PC-9 (cell line): Measurements from ENCODE around the gene RAPGEF6. TPM values are rescaled to one million over a fixed set of nuclear protein-coding genes. Genes with fewer than 3 reads are reported as not detected.

Experiments
- BruUV-seq: library from RNA; stranded (reverse); fragments of 400-500 nt; replicated peaks from 2 replicates; lab custom pipeline; 2021; lab: Mats Ljungman, UMichigan
- CTCF ChIA-PET: fragments of 300-600 bp; sonication (Branson Sonifier 250); formaldehyde crosslinking; loops from one replicate; lab custom pipeline; 2022; ENCODE audit warnings: antibody characterized with exemption; lab: Charles Lee
- POLR2A ChIA-PET: fragments of 300-600 bp; sonication (Branson Sonifier 250); formaldehyde crosslinking; loops from one replicate; lab custom pipeline; 2022; ENCODE audit warnings: antibody characterized with exemption; ENCODE audit not compliant: unreplicated experiment; lab: Charles Lee
- DNase-seq, 2 experiments: peaks; one replicate each; pipeline versions ENCODE4 v3.0.0 to v3.0.0-alpha.2; 2015 to 2022; ENCODE audit warnings: mixed read lengths in 1 of 2
- H2AFZ ChIP-seq: fragments of 200-600 bp; sonication (generic); 2 replicates; pipeline ENCODE4 v1.8.1; 2017; ENCODE audit warnings: antibody characterized with exemption
- H3F3A ChIP-seq: fragments of 200-600 bp; sonication (generic); 2 replicates; pipeline ENCODE4 v1.8.1; 2017; ENCODE audit warnings: antibody characterized with exemption, mild to moderate bottlenecking, low read depth; ENCODE audit not compliant: insufficient read depth
- H3K27ac ChIP-seq: fragments of 200-600 bp; sonication (generic); 2 replicates; pipeline ENCODE4 v1.6.1; 2016; ENCODE audit warnings: mixed run types
- H3K27me3 ChIP-seq: fragments of 200-600 bp; sonication (generic); 2 replicates; pipeline ENCODE4 v1.6.1; 2016; ENCODE audit warnings: low read depth, mixed run types; ENCODE audit not compliant: insufficient read depth
- H3K36me3 ChIP-seq: fragments of 200-600 bp; sonication (generic); 2 replicates; pipeline ENCODE4 v1.6.1; 2016; ENCODE audit warnings: low read depth, mixed run types
- H3K4me1 ChIP-seq: fragments of 200-600 bp; sonication (generic); replicated peaks from 2 replicates; pipeline ENCODE4 v1.6.1; 2016; ENCODE audit warnings: mixed run types; ENCODE audit not compliant: insufficient read depth
- H3K4me2 ChIP-seq: fragments of 200-600 bp; sonication (generic); 2 replicates; pipeline ENCODE4 v1.6.1; 2017; ENCODE audit warnings: mixed run types
- H3K4me3 ChIP-seq: fragments of 200-600 bp; sonication (generic); 2 replicates; pipeline ENCODE4 v1.6.1; 2016; ENCODE audit warnings: mixed run types
- H3K79me2 ChIP-seq: fragments of 200-600 bp; sonication (generic); 2 replicates; pipeline ENCODE4 v1.6.1; 2017; ENCODE audit warnings: low read depth, mixed run types
- H3K9me2 ChIP-seq: fragments of 200-600 bp; sonication (generic); 2 replicates; pipeline ENCODE4 v1.8.1; 2017; ENCODE audit warnings: mild to moderate bottlenecking; ENCODE audit not compliant: insufficient read depth
- H3K9me3 ChIP-seq: fragments of 200-600 bp; sonication (generic); 2 replicates; pipeline ENCODE4 v1.8.1; 2016; ENCODE audit warnings: low read depth; ENCODE audit not compliant: insufficient read depth
- H4K20me1 ChIP-seq: fragments of 200-600 bp; sonication (generic); 2 replicates; pipeline ENCODE4 v1.8.1; 2017; ENCODE audit not compliant: insufficient read depth
- CTCF ChIP-seq: fragments of 200-600 bp; sonication (generic); conservative IDR thresholded peaks from 2 replicates; pipeline ENCODE4 v1.6.1; 2017; ENCODE audit warnings: mixed run types, antibody characterized with exemption, mild to moderate bottlenecking, moderate library complexity
- EZH2 ChIP-seq: fragments of 200-600 bp; sonication (generic); IDR thresholded peaks from 2 replicates; pipeline ENCODE4 v1.8.0; 2017; ENCODE audit warnings: antibody characterized with exemption, low read depth
- intact Hi-C: fragments of 100-400 bp; cut with micrococcal nuclease; formaldehyde crosslinking; loops from one replicate; pipeline ENCODE4 v1.10.0; 2022; ENCODE audit not compliant: unreplicated experiment
- total RNA-seq: library from RNA; stranded (reverse); gene quantifications from 2 replicates; pipeline ENCODE4 v1.2.3, GENCODE V29; 2021

RAPGEF6 gene
- total RNA-seq, 1 experiment from 2014 or later = 17.1 TPM

- H3K27ac ChIP-seq = no peak overlapping the region
- ChIA-PET CTCF (no interaction called here), POLR2A (no interaction called here)
- H3K4me3 ChIP-seq = no peak overlapping the region
- DNase-seq = no peak
- intact Hi-C loops = no loop called here
- no peaks in the 10 kb centered on the region for H3K9me2 ChIP-seq
- H3K36me3 ChIP-seq = 0 out of 2 replicates have a peak, but pooled peaks cover 20% of the 10 kb centered on the region
- H3K4me2 ChIP-seq = no peak overlapping the region
- no peaks in the 10 kb centered on the region for H3K4me1 ChIP-seq
- H3K9me3 ChIP-seq = no peaks in the 10 kb centered on the region
- H3K79me2 ChIP-seq = no peaks in the 10 kb centered on the region
- TF ChIP-seq CTCF = no peak
- TF ChIP-seq EZH2 = no peak
- no peaks in the 10 kb centered on the region for H4K20me1 ChIP-seq
- no peaks in the 10 kb centered on the region for H3K27me3 ChIP-seq
- no peaks in the 10 kb centered on the region for H3F3A ChIP-seq
- no TSS peak for BruUV-seq
- H2AFZ ChIP-seq = no peak overlapping the region
These were observed 203.2 kb downstream of the RAPGEF6 start for GRCh38 chr5:131431794-131432193.

GRCh38 chr5:131430794-131431193, 204.2 kb downstream of the RAPGEF6 start:
- no peaks in the 10 kb centered on the region for H3K9me2 ChIP-seq
- no peak overlapping the region for H3K4me2 ChIP-seq
- ChIA-PET POLR2A (no interaction called here), CTCF (no interaction called here)
- no peaks in the 10 kb centered on the region for H3K27me3 ChIP-seq
- H3K4me3 ChIP-seq = no peak overlapping the region
- no peak overlapping the region for H2AFZ ChIP-seq
- H4K20me1 ChIP-seq = no peaks in the 10 kb centered on the region
- no peak overlapping the region for H3K27ac ChIP-seq
- no TSS peak for BruUV-seq
- no peaks in the 10 kb centered on the region for H3K4me1 ChIP-seq
- 0 out of 2 replicates have a peak, but pooled peaks cover 20% of the 10 kb centered on the region for H3K36me3 ChIP-seq
- DNase-seq = no peak
- no peaks in the 10 kb centered on the region for H3F3A ChIP-seq
- no peak for TF ChIP-seq EZH2
- TF ChIP-seq CTCF = no peak
- H3K79me2 ChIP-seq = no peaks in the 10 kb centered on the region
- intact Hi-C loops = no loop called here
- no peaks in the 10 kb centered on the region for H3K9me3 ChIP-seq

GRCh38 chr5:131426011-131426410, 209.0 kb downstream of the RAPGEF6 start:
- BruUV-seq = no TSS peak
- no peaks in the 10 kb centered on the region for H3F3A ChIP-seq
- intact Hi-C loops = no loop called here
- H3K4me2 ChIP-seq = no peak overlapping the region
- H3K4me1 ChIP-seq = no peaks in the 10 kb centered on the region
- no peaks in the 10 kb centered on the region for H3K79me2 ChIP-seq
- H3K9me2 ChIP-seq = no peaks in the 10 kb centered on the region
- no peak overlapping the region for H3K4me3 ChIP-seq
- H3K27ac ChIP-seq = no peak overlapping the region
- H4K20me1 ChIP-seq = no peaks in the 10 kb centered on the region
- DNase-seq = no peak
- H3K36me3 ChIP-seq = 0 out of 2 replicates have a peak, but pooled peaks cover 11% of the 10 kb centered on the region
- ChIA-PET POLR2A (no interaction called here), CTCF (no interaction called here)
- no peaks in the 10 kb centered on the region for H3K9me3 ChIP-seq
- H2AFZ ChIP-seq = no peak overlapping the region
- H3K27me3 ChIP-seq = no peaks in the 10 kb centered on the region
- TF ChIP-seq EZH2 = no peak
- TF ChIP-seq CTCF = no peak
